ENCODE data around the gene TDRD7.

- TF ChIP-seq POLR2A (IDR thresholded peaks at IDR 0.05) (no peak), POLR2AphosphoS5 (IDR thresholded peaks at IDR 0.05) (no peak)
Measured at GRCh38 chr9:97440160-97440559, 28.3 kb downstream of the TDRD7 start.
